GM18505 (cell line): ENCODE data around the gene ORM2.

ENCODE experiments used
- ATAC-seq: cut with Tn5 transposase; IDR thresholded peaks from one replicate; pipeline ENCODE4 v1.9.1; 2021; ENCODE audit not compliant: unreplicated experiment
- POLR2A ChIP-seq: IDR thresholded peaks from 4 replicates; pipeline ENCODE4 v1.6.1; 2011; ENCODE audit warnings: borderline replicate concordance; ENCODE audit not compliant: insufficient read depth, insufficient read length; ENCODE audit errors: extremely low read depth

Gene ORM2

GRCh38 chr9:114302727-114303126, 26.9 kb upstream of the ORM2 start:
- ATAC-seq: no peak
- no peak for TF ChIP-seq POLR2A

GRCh38 chr9:114303571-114303970, 26.1 kb upstream of the ORM2 start:
- no peak for ATAC-seq
- TF ChIP-seq POLR2A: no peak

- TF ChIP-seq POLR2A: no peak
- ATAC-seq: no peak
Observed at GRCh38 chr9:114303977-114304376, 25.7 kb upstream of the ORM2 start.

- no peak for ATAC-seq
Observed at GRCh38 chr9:114304416-114305188, 25.1 kb upstream of the ORM2 start.

GRCh38 chr9:114307899-114308267, 21.8 kb upstream of the ORM2 start:
- ATAC-seq: no peak
- no peak for TF ChIP-seq POLR2A

More at GRCh38 chr9:114304416-114305188, 25.1 kb upstream of the ORM2 start:
- TF ChIP-seq POLR2A: no peak

- ATAC-seq: no peak
- no peak for TF ChIP-seq POLR2A
Observed at GRCh38 chr9:114308361-114308950, 21.2 kb upstream of the ORM2 start.

GRCh38 chr9:114309096-114309495, 20.6 kb upstream of the ORM2 start:
- TF ChIP-seq POLR2A: no peak
- ATAC-seq: no peak

- TF ChIP-seq POLR2A: no peak
- no peak for ATAC-seq
Observed at GRCh38 chr9:114310471-114311450, 18.9 kb upstream of the ORM2 start.

GRCh38 chr9:114311571-114312512, 17.8 kb upstream of the ORM2 start:
- TF ChIP-seq POLR2A: no peak
- no peak for ATAC-seq

- ATAC-seq: no peak
- no peak for TF ChIP-seq POLR2A
Observed at GRCh38 chr9:114312513-114312875, 17.2 kb upstream of the ORM2 start.

- ATAC-seq: no peak
- no peak for TF ChIP-seq POLR2A
Observed at GRCh38 chr9:114313186-114313585, 16.5 kb upstream of the ORM2 start.

GRCh38 chr9:114314256-114314867, 15.3 kb upstream of the ORM2 start:
- TF ChIP-seq POLR2A: no peak
- no peak for ATAC-seq
